Activated CD4-positive, alpha-beta T cell treated with anti-CD3 and anti-CD28 coated beads, Interleukin-2, amount 10 ng/mL, durations not matched to agents 7 days and 5 days (primary cell): Measurements from ENCODE around the gene MXD4. TPM values are rescaled to one million over a fixed set of nuclear protein-coding genes. Genes with fewer than 3 reads are reported as not detected.
"Not testable (repeated sequence)": the region's sequence is repeated elsewhere in the genome, so short reads cannot be mapped to it uniquely, and the experiment has no call there.

Experiments used
- CTCF ChIA-PET: fragments of 350-600 bp; sonication (Branson Sonifier 250); formaldehyde crosslinking; loops from one replicate; lab custom pipeline; 2021; ENCODE audit warnings: antibody characterized with exemption; lab: Charles Lee
- POLR2A ChIA-PET: fragments of 350-600 bp; sonication (Branson Sonifier 250); formaldehyde crosslinking; loops from one replicate; lab custom pipeline; 2021; ENCODE audit warnings: antibody characterized with exemption; lab: Charles Lee
- DNase-seq: peaks from one replicate; pipeline ENCODE4 v3.0.0-alpha.2; 2020
- H3K27ac Mint-ChIP-seq: one replicate; pipeline ENCODE4 v1.8.0; 2021; ENCODE audit warnings: mild to moderate bottlenecking, moderate library complexity, mixed read lengths
- H3K27me3 Mint-ChIP-seq: one replicate; pipeline ENCODE4 v1.8.0; 2021; ENCODE audit warnings: mixed read lengths
- H3K36me3 Mint-ChIP-seq: one replicate; pipeline ENCODE4 v1.8.0; 2021; ENCODE audit warnings: low read depth, mixed read lengths
- H3K4me1 Mint-ChIP-seq: one replicate; pipeline ENCODE4 v1.8.0; 2021; ENCODE audit warnings: mixed read lengths
- H3K4me3 Mint-ChIP-seq: one replicate; pipeline ENCODE4 v1.8.0; 2021; ENCODE audit warnings: mild to moderate bottlenecking, moderate library complexity, mixed read lengths
- H3K9me3 Mint-ChIP-seq: one replicate; pipeline ENCODE4 v1.8.0; 2021; ENCODE audit warnings: mixed read lengths
- total RNA-seq, 2 experiments: library from RNA; stranded (reverse); gene quantifications; one replicate each; pipeline ENCODE4 v1.2.3, GENCODE V29; 2021

The MXD4 gene
- total RNA-seq, 2 experiments from 2014 or later = 22.8 to 24.6 TPM

DNA sequence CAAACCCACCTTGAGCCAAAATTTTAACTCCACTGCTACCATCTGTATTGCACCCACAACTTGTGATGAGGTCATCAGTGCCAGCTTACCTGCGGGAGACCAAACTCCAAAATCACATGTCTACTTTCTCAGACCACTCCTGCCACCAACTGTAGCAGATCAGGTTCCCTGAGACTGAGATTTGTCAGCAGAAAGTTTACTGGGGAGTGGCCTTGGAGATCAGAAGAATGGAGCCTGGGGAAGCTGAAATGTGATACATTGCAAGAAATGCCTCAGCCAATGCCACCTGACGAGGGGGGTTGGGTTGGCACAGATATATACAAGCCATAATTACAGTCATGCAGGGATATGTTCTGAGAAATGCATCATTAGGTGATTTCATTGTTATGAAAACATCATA lies 39.1 kb downstream of the MXD4 start:
- no peak overlapping the region for H3K4me3 Mint-ChIP-seq
- ChIA-PET CTCF (interaction anchor here (0.6 to 1.8 kb wide), 4 partner anchors 16 to 219 kb away, joined by 3 to 5 read pairs (median 4); no protein-coding TSS in a partner anchor), POLR2A (no interaction called here)
- H3K9me3 Mint-ChIP-seq = no peaks in the 10 kb centered on the region
- no peak for DNase-seq
- no peak overlapping the region for H3K27ac Mint-ChIP-seq
- H3K4me1 Mint-ChIP-seq = peaks cover 10% of the 10 kb centered on the region
- no peaks in the 10 kb centered on the region for H3K27me3 Mint-ChIP-seq
- H3K36me3 Mint-ChIP-seq = peaks cover 11% of the 10 kb centered on the region

DNA sequence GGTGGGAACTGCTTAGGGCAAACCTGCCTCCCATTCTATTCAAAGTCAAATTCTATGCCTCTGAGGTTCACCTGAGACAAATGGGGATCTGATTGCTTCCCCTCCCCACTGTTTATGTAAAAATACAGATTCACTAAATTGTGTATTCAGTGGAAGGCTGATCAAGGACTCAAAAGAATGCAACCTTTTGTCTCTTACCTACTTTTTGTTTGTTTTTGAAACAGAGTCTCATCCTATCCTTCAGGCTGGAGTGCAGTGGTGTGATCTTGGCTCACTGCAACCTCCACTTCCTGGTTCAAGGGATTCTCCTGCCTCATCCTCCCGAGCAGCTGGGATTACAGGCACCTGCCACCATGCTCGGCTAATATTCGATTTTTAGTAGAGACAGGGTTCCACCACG lies 40.5 kb downstream of the MXD4 start:
- H3K4me3 Mint-ChIP-seq, POLR2A ChIA-PET, H3K27me3 Mint-ChIP-seq, H3K27ac Mint-ChIP-seq, DNase-seq, H3K9me3 Mint-ChIP-seq: not testable (repeated sequence)
- H3K4me1 Mint-ChIP-seq = peaks cover 10% of the 10 kb centered on the region
- peaks cover 11% of the 10 kb centered on the region for H3K36me3 Mint-ChIP-seq
- CTCF ChIA-PET = interaction anchor here (1.4 to 1.8 kb wide), 4 partner anchors 17 to 67 kb away, joined by 3 to 7 read pairs (median 4); no protein-coding TSS in a partner anchor

DNA sequence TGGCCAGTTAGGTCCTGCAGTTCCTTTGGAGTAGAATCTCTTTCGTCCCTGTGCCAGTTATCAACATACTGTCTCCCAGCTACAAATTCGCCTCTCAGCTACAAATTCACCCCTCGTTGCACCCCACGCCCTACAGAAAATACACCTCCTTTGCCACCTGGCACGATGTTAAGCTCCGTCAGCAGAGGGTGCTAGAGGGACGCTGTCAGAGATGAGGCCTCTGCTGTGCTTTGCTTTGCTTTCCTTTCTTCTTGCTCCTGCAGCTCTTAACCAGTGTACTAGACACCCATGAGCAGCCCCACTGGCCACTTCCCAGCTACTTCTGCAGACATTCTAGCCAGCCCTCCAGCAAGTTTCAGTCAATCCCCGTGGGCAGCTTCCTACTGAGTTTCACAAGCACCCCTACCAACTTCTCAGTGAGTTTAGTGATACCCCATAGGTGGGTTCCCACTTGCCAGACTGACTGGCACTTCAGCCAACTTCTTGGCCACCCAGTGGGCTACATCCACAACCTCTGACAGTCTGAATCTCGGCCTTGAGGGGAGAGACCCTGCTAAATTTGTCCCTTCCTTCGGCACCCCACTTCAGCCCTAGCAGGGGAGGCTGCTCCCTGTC lies 41.8 kb downstream of the MXD4 start:
- DNase-seq = peak; percentile 87
- peak overlapping the region; percentile 10 for H3K27ac Mint-ChIP-seq
- H3K9me3 Mint-ChIP-seq = no peaks in the 10 kb centered on the region
- peaks cover 6% of the 10 kb centered on the region for H3K36me3 Mint-ChIP-seq
- H3K4me1 Mint-ChIP-seq = peaks cover 10% of the 10 kb centered on the region
- POLR2A ChIA-PET = no interaction called here
- CTCF ChIA-PET = interaction anchor here (0.6 to 2.4 kb wide), 32 partner anchors 8 to 670 kb away, joined by 3 to 22 read pairs (median 4); partner anchors contain the start of genes CFAP99 and RNF4
- no peak overlapping the region for H3K4me3 Mint-ChIP-seq
- no peaks in the 10 kb centered on the region for H3K27me3 Mint-ChIP-seq

DNA sequence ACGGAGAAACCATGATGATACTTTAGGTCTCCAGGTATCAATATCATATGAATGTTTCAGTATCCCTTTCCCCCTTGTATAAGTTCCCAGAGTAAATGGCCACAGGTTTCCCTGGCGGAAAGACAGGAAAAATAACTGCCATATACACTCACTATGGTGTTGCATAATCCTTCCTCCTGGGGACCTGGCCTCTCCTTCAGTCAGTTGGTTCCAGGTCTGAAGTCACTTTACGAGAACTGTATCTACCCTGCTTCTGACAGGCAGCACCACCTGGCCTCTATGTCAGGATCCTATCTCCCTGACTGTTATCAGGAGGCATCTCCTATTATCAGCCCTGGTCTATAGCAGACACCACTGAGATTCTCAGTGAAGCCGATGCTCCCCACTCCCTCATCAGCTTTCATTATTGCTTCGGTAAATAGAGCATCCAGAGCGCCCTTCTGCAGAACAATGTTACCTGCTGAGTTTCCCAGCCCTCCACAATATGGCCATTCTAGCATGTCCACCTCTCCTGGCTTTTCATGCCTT lies 42.6 kb downstream of the MXD4 start:
- Mint-ChIP-seq H3K27ac (no peak overlapping the region), H3K4me1 (peaks cover 10% of the 10 kb centered on the region), H3K9me3 (no peaks in the 10 kb centered on the region), H3K4me3 (no peak overlapping the region), H3K36me3 (peaks cover 6% of the 10 kb centered on the region), H3K27me3 (no peaks in the 10 kb centered on the region)
- ChIA-PET POLR2A (no interaction called here), CTCF (interaction anchor here (0.6 to 2.4 kb wide), 27 partner anchors 9 to 671 kb away, joined by 3 to 22 read pairs (median 4); partner anchors contain the start of genes CFAP99 and RNF4)
- DNase-seq = no peak

DNA sequence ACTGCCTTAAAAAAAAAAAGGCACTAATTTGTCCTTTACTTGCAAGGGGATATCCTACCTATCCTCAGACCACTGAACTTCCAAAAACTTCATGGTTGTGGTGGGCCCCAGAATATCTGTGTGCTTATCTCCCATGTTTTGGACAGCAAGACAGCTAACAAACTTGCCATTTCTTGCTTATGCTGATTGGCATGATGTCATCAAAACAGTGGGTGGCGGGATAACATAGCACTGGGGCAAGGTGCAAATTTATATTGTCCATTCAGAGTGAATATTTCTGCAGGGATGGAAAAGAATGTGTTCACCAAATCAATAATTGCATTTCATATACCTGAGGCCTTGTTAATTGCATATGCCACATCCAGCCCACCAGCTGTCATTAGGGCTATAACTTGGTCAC lies 43.5 kb downstream of the MXD4 start:
- POLR2A ChIA-PET = no interaction called here
- Mint-ChIP-seq H3K4me1 (peaks cover 10% of the 10 kb centered on the region), H3K9me3 (no peaks in the 10 kb centered on the region), H3K27me3 (no peaks in the 10 kb centered on the region), H3K27ac (no peak overlapping the region), H3K36me3 (peaks cover 6% of the 10 kb centered on the region), H3K4me3 (no peak overlapping the region)
- CTCF ChIA-PET = interaction anchor here (0.7 to 2.4 kb wide), 2 partner anchors 8 to 224 kb away, joined by 6 to 22 read pairs; no protein-coding TSS in a partner anchor
- DNase-seq = no peak

DNA sequence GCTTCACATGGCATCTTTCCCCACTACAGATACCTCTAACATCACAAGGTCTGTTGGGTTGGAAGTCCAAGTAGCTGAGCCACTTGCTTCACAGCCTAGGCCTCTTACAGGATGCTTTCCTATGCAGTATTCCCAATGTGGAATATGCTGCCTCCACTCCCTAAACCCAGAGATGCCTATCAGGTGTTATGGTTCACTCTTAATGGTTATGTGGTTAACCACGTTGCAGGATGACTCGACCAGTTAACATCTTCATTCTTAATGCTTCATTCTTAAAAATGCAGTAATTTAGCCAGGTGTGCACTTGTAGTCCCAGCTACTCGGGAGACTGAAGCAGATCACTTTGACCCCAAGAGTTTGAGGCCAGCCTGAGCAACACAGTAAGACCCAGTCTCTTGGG lies 44.2 kb downstream of the MXD4 start:
- POLR2A ChIA-PET = no interaction called here
- Mint-ChIP-seq H3K4me3 (no peak overlapping the region), H3K27ac (no peak overlapping the region), H3K27me3 (no peaks in the 10 kb centered on the region), H3K4me1 (peaks cover 10% of the 10 kb centered on the region), H3K36me3 (peaks cover 2% of the 10 kb centered on the region), H3K9me3 (no peaks in the 10 kb centered on the region)
- CTCF ChIA-PET = interaction anchor here (0.6 to 0.9 kb wide), 2 partner anchors 9 to 16 kb away, joined by 3 read pairs; no protein-coding TSS in a partner anchor
- no peak for DNase-seq

DNA sequence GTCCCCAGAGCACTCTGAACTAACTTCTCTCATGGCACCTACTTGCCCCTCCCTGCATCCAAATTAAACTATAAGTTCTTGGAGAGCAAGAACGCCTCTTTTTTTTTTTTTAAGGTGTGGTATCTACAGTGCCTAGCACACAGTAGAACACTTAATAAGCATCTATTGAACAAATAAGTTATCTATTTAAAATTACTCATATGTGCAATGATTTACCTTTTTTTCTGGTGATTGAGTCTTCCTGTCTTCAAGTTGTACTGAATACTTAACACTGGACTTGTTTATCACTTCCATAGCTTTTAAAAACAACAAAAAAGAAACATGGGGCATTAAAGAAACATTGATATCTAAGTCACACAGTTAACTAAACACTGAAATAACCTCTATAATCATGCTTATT lies 49.1 kb downstream of the MXD4 start:
- Mint-ChIP-seq H3K4me1 (peaks cover 4% of the 10 kb centered on the region), H3K36me3 (no peaks in the 10 kb centered on the region), H3K4me3 (no peak overlapping the region), H3K27ac (no peak overlapping the region), H3K27me3 (no peaks in the 10 kb centered on the region), H3K9me3 (no peaks in the 10 kb centered on the region)
- no peak for DNase-seq
- CTCF ChIA-PET = no interaction called here
- POLR2A ChIA-PET = no interaction called here

DNA sequence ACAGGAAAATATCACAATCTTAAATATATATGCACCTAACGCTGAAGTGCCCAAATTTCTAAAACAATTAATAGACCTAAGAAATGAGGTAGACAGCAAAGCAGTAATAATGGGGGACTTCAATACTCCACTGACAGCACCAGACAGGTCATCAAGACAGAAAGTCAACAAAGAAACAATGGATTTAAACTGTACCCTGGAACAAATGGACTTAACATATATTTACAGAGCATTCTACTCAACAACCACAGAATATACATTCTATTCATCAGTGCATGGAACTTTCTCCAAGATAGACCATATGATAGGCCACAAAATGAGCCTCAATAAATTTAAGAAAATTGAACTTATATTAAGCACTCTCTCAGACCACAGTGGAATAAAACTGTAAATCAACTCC lies 59.1 kb downstream of the MXD4 start:
- H3K27ac Mint-ChIP-seq, H3K27me3 Mint-ChIP-seq, POLR2A ChIA-PET, H3K4me3 Mint-ChIP-seq, H3K9me3 Mint-ChIP-seq, H3K36me3 Mint-ChIP-seq, DNase-seq: not testable (repeated sequence)
- H3K4me1 Mint-ChIP-seq = peaks cover 10% of the 10 kb centered on the region
- CTCF ChIA-PET = interaction anchor here (1.6 kb wide), 1 partner anchor 13 kb away, joined by 6 read pairs; no protein-coding TSS in a partner anchor

Other genes with a start within 250 kb of the MXD4 start
- gene NAT8L, start 202.8 kb downstream of the MXD4 start, total RNA-seq = under 1 TPM in 1 of 2 experiments, not detected in 1; 0.07 TPM
- gene HAUS3, start 20.0 kb downstream of the MXD4 start, total RNA-seq = 10 to 100 TPM; 25.3 to 26.4 TPM
- 1 to 10 TPM; 3.3 to 3.8 TPM for gene POLN, start 20.0 kb downstream of the MXD4 start, total RNA-seq
- gene ZFYVE28, start 156.5 kb upstream of the MXD4 start, total RNA-seq = 10 to 100 TPM; 14.8 to 17.2 TPM
- not detected for gene CFAP99, start 156.8 kb upstream of the MXD4 start, total RNA-seq
- gene RNF4, start 207.0 kb upstream of the MXD4 start, total RNA-seq = 100 to 1,000 TPM in 1 of 2 experiments, 10 to 100 TPM in 1; 96.2 to 102 TPM